NCI-H2227 treated with DMSO at 0.1 percent for 48 hours (cell line): ENCODE results near the gene CLRN2.

Source experiments
- DNase-seq: peaks from one replicate; lab custom pipeline; 2025; lab: John Stamatoyannopoulos, UW

The CLRN2 gene, protein sequence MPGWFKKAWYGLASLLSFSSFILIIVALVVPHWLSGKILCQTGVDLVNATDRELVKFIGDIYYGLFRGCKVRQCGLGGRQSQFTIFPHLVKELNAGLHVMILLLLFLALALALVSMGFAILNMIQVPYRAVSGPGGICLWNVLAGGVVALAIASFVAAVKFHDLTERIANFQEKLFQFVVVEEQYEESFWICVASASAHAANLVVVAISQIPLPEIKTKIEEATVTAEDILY

GRCh38 chr4:17514865-17515264 lies at the start of gene CLRN2:
Gene CLRN2 (plus strand): TSS chr4:17515165. CDS start chr4:17515267, 102 bp downstream.
- no peak for DNase-seq

GRCh38 chr4:17468619-17469221 lies 46.2 kb upstream of the CLRN2 start:
- DNase-seq = no peak

DNA sequence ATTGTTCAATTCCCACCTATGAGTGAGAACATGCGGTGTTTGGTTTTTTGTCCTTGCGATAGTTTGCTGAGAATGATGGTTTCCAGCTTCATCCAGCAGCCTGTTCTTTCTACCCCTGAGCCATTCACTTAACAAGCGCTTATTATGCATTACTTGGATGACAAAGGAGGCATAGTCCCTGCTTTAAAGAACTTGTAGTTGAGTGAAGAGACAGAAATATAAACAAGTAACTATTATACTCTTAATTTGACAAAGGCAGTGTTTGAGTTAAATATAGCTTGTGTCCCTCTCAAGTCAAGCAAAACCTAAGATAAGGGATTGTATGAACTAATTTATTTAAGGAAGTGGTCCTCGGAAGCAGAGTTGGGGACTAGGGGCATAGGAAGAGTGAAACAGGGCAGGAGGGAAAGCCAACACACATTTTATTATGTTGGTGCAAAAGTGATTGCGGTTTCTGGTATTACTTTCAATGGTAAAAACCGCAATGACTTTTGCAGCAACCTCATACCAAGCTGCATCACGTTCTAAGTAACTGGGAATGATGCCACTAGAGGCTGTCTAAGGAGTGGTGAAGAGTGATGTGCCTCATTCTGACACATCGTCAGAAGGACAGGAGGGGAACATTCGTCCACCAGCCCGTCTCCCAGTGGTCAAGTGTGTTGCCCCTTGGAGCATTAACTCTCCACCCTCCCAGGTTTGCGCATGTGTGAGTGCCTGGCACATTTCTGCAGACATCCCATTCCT lies 44.9 kb upstream of the CLRN2 start:
- no peak for DNase-seq

- no peak for DNase-seq
Observed at GRCh38 chr4:17475481-17475880, 39.5 kb upstream of the CLRN2 start.

GRCh38 chr4:17476853-17477252 lies 38.1 kb upstream of the CLRN2 start:
- DNase-seq = no peak

GRCh38 chr4:17477774-17478472 lies 37.0 kb upstream of the CLRN2 start:
- no peak for DNase-seq

DNA sequence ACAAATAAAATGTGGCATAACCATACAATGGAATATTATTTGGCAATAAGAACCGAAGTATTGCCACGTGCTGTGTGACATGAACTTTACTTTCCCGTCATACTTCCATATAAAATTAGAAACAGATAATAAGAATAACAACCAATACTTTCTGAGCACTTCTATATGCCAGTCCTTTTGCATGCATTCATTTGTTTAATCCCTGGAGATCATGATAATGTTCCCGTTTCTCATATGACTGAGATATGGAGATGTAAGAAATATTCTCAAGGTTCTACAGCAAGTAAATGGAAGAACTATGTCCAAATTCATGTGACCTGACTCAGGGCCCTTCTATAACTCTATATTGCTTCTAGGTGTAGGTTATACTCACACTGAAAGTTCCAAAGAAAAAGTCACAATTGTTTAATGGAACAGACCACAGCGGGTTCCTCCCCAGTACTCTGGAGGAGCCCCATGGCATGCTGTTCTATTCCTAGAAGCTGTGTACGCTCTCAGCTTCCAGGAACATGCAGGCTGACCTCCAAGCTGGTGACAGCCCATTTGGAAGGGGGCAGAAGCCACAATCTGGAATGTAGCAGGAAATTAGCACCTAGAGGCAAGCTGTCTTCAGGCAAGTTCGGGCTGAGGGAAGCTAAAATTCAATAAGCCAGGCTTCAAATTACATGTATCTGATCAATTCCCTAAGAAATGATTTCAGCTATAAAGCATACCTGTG lies 34.6 kb upstream of the CLRN2 start:
- no peak for DNase-seq

- DNase-seq = no peak
Observed at GRCh38 chr4:17480955-17481354, 34.0 kb upstream of the CLRN2 start.

DNA sequence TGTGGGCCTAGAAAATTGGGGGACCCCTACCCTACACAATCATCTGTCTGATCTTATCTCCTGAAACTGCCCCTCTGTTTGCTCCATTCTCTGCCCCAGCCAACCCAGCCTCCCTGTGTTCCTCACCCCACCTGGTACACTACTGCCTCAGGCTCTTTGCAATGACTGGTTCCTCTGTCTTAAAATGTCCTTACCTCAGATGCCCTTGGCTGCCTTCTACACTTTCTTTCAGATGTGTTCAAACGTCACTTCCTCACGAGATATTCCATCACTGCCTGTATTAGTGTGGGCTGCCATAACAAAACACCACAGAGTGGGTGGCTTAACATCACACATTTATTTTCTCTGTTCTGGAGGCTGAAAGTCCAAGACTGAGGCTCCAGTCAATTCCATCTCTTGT lies 32.2 kb upstream of the CLRN2 start:
- DNase-seq = no peak

- DNase-seq = no peak
Observed at GRCh38 chr4:17489123-17489522, 25.8 kb upstream of the CLRN2 start.

GRCh38 chr4:17489721-17490120 lies 25.2 kb upstream of the CLRN2 start:
- no peak for DNase-seq

DNA sequence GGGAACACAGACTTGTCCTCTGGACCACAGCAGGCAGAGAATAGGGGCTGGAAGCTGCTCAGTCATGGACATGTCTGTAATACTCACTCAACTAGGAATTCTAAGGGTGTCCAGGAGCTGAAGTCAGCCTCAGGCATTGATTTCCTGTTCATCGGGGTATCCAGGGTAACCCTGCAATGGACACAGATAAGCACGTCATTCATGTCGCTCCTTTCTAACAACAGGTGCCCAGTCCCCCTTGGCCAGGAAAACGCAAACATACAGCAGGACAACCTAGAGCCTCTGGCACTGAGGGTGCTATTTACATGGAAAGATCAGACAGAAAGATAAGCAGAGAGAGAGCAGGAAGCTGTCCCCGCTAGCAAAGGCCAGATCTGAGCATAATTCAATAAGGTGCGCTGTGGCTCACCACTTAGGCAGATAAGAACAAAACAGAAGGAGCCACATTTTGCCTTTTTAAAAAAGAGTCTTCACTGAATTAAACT lies 24.3 kb upstream of the CLRN2 start:
- DNase-seq = no peak

DNA sequence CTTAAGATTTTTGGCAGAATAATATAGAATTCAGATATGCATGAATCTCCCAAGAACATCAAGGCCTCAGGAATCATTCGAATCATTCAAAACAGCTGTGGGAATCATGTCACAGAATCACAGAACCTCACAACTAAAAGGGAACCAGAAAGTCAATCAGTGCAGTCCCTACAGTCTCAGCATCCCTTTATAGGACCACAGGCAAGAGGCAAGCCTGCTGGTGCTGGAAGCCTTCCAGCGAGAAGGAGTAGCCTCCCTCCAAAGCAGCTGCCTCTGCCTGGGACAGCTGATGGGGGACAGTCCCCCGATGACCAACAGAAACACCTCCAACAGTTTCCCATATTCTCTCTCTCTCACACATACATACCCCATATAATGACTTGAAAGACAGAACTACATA lies 23.8 kb upstream of the CLRN2 start:
- no peak for DNase-seq

- no peak for DNase-seq
Observed at GRCh38 chr4:17492058-17492741, 22.8 kb upstream of the CLRN2 start.

- no peak for DNase-seq
Observed at GRCh38 chr4:17492876-17493275, 22.1 kb upstream of the CLRN2 start.

- DNase-seq = no peak
Observed at GRCh38 chr4:17493619-17494018, 21.3 kb upstream of the CLRN2 start.

DNA sequence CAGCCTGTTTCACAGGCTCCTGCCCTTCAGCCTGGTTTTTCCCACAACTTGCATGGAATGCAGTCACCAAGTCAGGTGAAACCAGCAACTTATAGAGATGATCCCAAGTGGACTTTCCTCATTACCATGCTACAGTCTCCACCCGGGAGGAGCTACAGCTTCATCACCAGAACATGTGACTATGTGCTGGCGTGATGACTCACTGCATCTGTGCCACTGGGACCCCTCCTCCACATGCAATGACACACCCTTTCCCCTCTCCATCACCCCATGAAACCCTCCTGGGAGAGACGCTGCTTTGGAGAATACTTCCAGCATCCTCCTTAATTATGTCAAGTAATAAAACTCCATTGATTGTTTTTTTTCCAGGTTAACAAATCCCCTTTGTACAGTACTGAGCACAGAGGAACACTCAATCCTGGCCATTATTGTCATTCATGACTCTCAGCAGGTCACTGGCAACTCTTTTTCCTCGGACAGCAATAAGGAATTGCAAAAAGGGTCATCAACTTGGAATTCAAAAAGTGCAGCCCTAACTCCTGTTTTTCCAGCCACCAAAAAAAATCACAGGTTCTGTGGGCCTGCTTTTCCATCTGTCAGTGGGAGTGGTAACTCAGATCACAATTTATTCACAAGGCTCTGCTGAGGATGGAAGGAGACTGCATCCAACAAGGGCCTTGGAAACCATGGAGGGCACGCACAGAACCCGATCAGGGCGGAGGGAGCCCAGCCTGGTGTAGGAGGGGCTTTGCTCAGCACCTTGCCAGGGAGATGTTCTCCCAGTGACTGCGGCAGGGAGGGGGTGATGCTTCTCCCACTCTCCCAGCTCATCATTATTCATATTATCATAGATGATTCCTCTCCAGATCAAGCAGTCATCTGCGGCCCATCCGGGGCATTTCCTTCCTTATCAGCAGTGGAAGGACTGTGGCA lies 20.4 kb upstream of the CLRN2 start:
- no peak for DNase-seq

DNA sequence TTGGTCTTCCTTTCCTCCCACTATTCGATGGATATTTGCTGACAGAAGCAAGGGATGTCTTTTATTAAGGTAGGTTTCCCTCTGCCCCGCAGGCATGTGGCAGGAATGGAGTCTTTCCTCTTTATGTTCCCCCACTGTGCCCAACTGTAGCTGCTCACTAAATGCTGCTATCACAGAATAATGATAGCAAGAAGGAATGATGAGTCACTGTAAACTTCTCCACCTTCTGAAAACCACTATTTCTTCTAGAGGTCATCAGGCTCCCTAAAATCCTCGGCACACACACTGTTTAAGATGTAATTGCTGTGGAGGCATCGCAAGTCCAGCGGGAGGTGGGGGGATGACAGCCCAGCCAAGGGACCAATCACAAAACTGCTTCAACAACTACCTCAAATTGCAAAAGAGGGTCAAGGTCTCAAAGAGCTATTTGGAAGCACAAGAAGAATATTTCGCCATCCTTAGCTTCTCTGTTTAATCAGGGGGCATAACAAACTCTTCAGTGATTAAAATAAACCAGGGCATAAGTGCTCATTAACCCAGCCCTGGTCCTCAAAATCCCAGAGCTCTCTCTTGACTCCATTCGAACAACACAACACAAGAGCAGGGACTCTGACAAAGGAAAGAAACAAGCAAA lies 17.0 kb upstream of the CLRN2 start:
- DNase-seq = no peak

DNA sequence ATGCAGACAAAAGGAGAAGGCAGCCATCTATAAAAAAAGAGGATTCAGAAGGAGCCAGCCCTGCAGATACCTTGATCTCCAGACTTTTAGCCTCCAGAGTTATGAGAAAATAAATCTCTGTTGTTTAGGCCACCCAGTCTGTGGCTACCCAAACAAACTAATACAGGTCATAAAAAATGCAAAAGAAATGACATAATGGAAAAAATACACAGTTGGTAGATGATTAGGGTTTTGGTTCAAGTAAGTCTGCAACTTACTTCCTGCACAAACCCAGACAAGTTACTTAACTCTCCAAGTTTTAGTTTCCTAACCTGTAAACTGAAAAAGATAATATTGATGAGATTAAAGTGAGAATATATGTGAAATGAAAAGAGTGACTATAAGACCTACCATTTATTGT lies 14.4 kb upstream of the CLRN2 start:
- no peak for DNase-seq

GRCh38 chr4:17502756-17503155 lies 12.2 kb upstream of the CLRN2 start:
- no peak for DNase-seq
